Stimulated activated CD8-positive, alpha-beta memory T cell treated with anti-CD3 and anti-CD28 coated beads, Interleukin-12 subunit alpha, Interleukin-12 subunit beta, amount 100 ng/mL, for 4 hours (primary cell): ENCODE results near the gene MFAP5.
"Not testable (repeated sequence)": the region's sequence is repeated elsewhere in the genome, so short reads cannot be mapped to it uniquely, and the experiment has no call there.

Experiments
- DNase-seq: peaks from one replicate; pipeline ENCODE4 v3.0.0-alpha.2; 2020; ENCODE audit warnings: low read depth

The MFAP5 gene

DNA sequence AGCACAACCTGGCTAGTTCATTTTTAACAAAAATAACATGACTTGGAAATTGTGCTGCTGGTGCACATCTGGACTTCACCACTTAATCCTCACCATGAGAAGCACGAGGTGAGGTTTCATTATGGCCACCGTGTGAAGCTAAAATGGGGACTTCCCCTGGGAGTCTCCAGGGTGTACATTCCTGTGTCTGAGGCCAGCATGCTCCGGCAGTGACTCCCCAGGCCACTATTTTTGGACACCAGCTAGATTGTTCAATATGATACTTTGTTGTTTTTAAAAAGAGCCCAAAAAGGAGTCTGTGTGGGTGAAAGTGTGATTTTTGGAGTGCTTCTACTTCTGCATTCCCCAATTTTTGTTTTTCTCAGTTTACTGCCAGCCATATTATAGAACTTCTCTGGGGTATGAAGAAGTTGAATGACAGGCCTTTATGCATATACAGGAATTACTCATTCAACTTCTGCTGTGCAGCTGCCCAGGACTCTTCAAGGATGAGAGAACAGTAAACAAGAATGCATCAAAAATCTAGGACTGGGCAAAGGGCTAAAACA, 33.1 kb downstream of the MFAP5 start:
- no peak for DNase-seq

DNA sequence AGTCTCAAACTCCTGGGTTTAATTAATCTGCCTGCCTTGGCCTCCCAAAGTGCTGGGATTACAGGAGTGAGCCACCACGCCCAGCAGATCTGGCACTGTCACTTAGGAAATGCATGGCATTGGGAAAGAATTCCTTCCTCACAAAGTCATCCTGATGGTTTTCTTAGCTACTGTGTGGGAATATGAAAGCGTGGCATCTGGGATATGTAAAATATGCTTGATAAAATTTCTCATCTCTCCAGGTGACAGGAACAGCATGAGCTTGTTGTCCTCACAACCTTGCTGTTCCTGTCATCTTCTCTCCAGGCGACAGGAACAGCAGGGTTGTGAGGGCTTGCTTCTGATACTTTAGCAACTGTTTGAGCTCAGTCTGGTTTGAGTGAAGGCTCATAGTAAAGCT, 33.9 kb downstream of the MFAP5 start:
- DNase-seq: no peak

DNA sequence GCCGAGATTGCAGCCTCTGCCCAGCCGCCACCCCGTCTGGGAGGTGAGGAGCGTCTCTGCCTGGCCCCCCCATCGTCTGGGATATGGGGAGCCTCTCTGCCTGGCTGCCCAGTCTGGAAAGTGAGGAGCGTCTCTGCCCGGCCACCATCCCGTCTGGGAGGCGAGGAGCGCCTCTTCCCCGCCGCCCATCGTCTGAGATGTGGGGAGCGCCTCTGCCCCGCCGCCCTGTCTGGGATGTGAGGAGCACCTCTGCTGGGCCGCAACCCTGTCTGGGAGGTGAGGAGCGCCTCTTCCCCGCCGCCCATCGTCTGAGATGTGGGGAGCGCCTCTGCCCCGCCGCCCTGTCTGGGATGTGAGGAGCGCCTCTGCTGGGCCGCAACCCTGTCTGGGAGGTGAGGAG, 37.9 kb downstream of the MFAP5 start:
- not testable (repeated sequence) for DNase-seq

DNA sequence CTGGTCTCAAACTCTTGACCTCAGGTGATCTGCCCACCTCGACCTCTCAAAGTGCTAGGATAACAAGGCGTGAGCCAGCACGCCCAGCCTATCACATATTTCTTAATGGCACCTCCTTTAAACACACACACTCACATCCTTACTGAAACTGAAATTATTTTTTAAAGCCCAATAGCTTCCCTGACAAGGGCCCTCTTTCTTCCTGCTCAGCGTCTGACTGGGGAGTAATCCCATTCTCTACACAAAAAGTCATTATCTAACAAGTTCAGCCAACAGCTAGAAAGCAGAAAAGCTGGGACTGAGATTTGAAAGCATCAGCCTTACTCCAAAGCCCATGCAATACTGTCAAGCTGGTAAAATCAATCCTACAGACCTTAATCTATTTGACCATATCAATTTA, 40.0 kb downstream of the MFAP5 start:
- no peak for DNase-seq

DNA sequence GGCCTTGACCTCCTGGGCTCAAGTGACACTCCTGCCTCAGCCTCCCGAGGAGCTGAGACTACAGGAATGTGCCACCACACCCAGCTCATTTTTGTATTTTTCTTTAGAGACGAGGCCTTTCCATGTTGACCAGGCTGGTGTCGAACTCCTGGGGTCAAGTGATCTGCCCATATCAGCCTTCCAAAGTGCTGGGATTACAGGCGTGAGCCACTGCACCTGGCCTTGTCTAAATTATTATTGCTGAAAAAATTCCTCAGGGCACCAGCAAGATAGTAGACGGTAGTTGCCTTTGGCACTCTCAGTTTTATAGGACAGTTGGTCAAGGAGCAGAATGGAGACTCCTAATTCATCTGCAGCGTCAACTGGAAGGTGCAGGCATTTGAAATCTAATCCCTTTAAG, 47.4 kb downstream of the MFAP5 start:
- no peak for DNase-seq

DNA sequence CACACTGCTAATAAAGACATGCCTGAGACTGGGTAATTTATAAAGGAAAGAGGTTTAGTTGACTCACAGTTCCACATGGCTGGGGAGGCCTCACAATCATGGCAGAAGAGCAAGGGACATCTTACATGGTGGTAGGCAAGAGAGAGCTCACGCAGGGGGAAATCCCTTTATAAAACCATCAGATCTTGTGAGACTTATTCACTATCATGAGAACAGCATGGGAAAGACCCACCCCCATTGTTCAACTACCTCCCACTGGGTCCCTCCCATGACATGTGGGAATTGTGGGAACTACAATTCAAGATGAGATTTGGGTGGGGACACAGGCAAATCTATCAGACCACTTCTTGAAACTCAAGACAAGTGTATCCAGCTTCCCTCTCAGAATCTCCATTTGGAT, 48.7 kb downstream of the MFAP5 start:
- not testable (repeated sequence) for DNase-seq

DNA sequence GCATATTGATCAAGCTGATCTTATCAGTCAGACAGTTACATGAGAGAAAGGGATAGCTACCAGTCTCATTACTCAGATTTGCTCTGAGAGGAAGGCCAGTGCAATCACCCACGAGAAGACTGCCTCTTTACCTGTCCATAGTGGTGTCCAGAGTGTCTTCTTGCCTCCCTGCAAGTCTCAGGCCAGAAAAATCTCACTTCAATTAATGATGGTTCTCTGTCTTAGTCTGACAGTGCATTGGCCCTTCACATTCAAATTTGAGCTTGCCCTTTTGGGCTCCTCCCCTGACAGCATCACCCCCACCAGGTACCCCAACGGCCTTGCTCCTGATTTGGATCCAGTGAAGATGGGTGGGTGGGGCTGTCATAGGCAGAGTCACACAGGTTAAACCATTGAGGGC, 50.0 kb downstream of the MFAP5 start, which contains the start of gene AICDA:
TSS of gene AICDA (minus strand) at position 231 of the 400 bp plus-strand sequence. CDS start at position 139, 92 bp downstream.
- no peak for DNase-seq

DNA sequence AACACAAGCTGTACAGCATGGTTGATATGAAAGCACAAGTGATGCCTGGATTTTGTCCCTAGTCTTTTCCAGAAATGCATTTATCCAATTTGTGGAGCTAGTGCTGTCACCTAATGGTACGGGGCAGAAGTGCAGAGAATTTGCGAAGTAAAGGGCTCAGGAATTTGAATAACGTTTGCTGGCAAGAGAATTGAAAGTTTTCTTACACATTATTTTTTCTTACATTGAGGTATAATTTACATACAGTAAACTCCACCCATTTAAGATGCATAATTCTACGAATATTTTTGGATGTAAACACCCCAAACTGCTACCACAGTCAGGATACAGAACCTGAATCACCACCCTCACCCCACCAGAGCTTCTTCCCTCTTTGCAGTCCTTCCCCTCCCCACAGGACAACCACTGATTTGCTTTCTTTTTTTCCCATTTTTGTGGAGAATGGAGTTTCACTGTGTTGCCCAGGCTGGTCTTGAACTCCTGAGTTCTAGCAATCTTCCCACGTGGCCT, 53.5 kb downstream of the MFAP5 start:
- DNase-seq: no peak

DNA sequence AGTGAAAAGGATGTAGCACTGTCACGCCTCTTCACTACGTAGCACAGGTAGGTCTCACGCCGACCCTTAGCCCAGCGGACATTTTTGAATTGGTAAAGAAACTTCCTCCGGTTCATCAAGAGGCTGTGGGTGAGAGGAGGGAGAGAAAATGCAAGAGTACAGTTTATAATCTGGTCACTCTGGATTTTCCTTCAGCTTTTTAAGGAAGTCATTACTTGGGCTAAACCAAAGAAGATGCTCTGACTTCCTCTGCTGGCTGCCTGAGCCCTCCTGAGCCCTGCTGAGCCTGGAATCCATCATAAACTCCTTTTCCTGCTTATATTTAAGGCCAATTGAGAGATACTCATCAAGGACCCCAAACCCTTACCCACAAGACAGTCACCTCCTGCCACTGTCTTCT, 55.7 kb downstream of the MFAP5 start:
- no peak for DNase-seq

DNA sequence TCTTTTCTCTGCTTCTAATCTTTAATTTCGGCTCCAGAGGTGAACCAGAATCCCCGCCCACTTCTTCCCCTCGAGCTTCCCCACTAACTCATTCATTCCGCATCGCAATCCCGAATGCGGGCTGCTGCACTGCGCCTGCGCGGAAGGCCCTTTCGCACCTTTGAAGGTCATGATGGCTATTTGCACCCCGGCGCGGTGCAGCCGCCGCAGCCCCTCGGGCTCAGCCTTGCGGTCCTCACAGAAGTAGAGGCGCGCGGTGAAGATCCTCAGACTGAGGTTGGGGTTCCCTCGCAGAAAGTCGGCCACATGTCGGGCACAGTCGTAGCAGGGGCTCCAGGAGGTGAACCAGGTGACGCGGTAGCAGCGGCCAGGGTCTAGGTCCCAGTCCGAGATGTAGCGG, 57.6 kb downstream of the MFAP5 start:
- DNase-seq: no peak

DNA sequence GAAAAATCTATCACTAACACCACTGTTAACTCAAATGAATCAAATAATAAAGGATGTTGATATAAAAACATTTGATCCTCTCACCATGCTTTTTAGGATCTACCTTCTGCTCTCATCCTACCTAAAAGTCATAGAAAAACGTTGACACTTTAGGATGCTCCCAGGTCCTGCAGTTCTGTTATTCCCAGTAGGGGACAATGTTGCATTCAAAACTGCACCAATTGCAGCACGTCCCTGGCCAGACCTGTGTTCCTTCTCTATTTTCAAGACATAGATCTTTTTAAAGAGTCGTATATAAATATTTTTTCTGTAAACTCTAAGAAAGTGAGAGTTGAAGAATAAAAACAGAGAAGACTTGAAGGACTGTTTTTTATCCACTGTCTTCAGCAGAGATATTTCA, 58.8 kb downstream of the MFAP5 start:
- no peak for DNase-seq

DNA sequence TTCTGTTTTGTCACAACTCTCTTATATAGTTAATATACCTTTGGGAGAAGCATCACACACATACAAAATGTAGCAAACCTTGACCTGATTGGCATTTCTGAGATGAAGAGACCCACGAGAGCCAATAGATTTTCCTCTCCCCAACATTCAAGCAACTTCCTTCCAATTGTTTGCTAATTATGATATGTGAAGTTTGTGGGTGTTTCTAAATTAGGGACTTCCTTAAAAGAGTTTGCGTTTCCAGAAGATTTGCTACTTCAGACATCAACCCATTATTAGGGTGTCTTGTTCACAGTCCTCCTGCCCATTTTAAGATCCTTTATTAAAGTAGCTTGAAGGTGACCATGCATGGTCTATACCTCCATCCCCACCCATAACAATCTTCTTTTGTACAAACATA, 59.3 kb downstream of the MFAP5 start:
- no peak for DNase-seq

DNA sequence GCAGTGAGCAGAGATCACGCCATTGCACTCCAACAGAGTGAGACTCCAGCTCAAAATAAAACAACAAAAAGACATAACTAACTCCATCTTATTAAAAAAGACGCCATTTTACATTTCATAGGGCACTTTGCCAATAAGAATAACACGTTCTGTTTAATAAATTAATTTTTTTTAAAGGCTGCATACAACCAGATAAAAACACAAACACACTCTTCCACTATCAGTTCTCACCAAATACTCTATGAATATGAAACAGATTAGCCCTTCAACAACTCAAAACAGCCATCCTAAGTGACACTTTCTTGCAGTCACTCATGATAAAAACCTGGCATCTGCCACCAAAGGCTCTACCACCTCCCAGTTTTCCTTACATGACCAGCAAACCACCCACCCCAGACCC, 66.1 kb downstream of the MFAP5 start:
- DNase-seq: no peak
